GM19397 (cell line): ENCODE data around the gene ALG1.
"Not testable (repeated sequence)": the region's sequence is repeated elsewhere in the genome, so short reads cannot be mapped to it uniquely, and the experiment has no call there.

Experiments
- ATAC-seq: cut with Tn5 transposase; IDR thresholded peaks from one replicate; pipeline ENCODE4 v1.9.1; 2021; ENCODE audit warnings: mild to moderate bottlenecking, moderate library complexity; ENCODE audit not compliant: unreplicated experiment

The ALG1 gene

DNA sequence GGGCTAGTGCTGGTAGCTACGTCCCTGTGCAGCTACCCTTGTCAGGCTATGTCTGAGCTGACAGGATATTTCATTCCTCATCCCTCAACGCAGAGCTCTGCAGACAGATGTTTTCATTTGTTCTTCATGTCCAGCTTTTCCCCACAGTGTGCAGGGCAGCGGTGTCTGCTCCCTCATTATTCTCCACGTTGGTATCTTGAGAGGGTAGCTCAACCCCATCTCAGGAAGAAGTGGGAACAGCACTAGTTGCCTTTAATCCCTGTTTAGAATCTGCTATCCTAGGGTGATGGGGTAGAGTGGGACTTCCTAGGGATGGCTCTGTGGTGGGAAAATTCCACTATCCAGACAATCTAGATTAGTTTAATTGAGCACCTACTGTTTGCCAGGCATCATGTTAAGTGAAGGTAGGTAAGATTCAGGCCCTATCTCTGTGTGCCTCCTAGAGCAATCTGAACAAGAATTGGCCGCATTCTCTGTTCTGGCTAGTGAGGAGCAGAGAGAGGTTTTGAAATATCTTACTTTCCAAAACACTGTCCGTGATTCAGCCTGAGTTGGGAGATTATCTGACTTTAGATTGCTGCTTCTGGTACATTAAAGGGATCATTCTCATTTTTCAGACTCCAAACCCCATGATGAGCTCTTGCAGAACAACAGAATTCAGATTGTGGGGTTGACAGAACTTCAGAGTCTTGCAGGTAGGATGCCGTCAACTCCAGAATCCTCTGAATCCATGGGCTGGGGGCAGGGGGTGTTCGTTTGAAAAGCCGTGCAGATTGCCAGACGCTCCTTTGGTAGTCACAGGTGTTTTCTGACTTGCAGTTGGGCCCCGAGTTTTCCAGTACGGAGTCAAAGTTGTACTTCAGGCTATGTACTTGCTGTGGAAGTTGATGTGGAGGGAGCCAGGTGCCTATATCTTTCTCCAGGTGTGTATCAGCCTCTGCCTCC is 963 bp downstream of the ALG1 start:
- no peak for ATAC-seq

DNA sequence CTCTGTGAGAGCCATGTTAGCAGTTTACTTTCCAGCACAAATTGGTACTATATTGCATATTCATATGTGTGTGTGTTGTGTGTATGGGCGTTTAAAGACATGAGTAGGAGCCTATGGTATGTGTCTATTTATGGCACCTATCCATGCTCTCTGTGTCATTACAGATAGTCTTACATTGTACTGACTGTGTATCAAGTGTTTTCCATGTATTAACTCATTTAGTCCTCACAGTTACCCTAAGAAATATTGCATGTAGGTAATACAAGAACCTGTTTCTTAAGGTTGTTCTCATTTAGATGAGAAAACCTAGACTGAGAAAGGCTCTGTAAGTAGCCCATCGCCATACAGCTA is 1.6 kb downstream of the ALG1 start:
- no peak for ATAC-seq

DNA sequence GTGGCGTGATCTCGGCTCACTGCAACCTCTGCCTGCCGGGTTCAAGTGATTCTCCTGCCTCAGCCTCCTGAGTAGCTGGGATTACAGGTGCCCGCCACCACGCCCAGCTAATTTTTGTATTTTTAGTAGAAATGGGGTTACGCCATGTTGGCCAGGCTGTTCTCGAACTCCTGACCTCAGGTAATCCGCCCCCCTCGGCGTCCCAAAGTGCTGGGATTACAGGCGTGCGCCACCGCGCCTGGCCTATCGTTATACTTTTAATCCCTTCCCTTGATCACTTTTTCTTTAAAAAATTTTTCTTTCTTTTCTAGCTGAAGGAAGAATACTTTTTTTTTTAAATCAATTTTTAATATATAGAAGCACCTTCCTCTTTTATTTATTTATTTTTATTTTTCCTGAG is 2.1 kb downstream of the ALG1 start:
- ATAC-seq: not testable (repeated sequence)

DNA sequence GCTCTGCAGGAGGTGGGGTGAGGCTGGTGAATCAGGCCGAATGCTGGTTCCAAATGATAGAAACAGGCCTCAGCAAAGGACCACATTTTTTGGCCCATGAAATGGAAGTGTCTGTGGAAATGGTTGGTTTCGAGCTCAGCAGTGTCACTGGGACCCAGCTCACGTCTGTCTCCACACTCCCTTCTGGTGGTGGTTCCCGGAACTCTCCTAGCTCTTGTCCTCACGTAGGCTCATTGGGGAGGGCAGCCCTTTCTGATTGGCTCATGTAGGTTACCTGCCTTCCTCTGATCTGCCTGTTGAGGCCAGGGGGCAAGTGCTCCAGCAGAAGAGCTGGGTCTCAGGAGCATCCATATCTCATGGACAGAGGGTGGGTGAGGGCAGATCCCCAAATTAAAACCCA is 4.0 kb downstream of the ALG1 start:
- no peak for ATAC-seq

DNA sequence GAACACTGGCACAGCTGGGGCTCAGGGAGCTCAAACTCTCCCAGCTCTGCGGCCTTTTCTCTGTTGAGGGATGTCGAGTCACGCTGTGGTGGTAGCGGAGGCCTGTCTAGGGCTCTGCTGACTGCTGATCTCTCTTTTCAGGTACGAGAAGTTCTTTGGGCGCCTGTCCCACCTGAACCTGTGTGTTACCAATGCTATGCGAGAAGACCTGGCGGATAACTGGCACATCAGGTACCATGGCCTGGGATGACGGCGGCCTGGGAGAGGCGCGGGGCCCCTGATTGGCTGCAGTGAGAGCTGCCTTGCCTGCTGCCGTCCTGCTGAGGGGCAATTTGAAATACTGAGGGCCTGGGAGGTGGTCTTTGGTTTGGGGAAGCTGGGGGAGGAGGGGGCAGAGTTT is 5.7 kb downstream of the ALG1 start:
- no peak for ATAC-seq

DNA sequence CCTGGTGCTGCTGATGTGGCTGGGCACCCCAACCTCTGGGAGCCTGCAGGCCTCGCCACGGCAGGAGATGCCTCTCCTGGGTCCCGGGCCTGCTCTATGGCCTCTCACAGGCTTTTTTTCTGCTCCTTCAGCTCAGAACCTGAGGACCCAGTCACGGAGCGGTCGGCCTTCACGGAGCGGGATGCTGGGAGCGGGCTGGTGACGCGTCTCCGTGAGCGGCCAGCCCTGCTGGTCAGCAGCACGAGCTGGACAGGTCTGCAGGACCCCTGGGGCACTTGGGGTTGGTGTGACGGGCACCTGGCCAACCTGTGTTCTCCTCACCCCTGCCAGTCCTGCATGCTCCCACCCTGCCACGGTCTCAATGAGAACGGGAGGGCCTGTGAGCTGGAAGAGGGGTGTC is 7.0 kb downstream of the ALG1 start:
- no peak for ATAC-seq

DNA sequence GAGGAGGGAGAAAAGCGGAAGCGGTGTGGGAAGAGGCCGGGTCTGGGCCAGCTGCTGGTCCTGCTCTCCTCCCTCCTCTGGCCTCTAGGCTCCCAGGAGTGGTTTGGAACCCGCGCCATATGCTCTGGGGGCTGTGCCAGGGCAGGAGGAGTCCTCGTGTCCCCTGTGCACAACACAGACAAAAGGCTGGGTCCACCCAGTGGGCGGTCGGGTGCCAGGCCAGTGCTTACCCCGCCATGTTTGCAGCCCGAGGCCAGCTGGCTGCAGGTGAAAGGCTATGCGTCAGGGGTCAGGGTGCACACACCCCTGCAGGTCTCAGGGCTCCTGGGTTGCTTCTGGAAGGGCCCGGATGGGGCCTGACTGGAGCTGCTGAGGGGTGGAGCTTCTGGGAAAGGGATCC is 8.8 kb downstream of the ALG1 start:
- not testable (repeated sequence) for ATAC-seq

DNA sequence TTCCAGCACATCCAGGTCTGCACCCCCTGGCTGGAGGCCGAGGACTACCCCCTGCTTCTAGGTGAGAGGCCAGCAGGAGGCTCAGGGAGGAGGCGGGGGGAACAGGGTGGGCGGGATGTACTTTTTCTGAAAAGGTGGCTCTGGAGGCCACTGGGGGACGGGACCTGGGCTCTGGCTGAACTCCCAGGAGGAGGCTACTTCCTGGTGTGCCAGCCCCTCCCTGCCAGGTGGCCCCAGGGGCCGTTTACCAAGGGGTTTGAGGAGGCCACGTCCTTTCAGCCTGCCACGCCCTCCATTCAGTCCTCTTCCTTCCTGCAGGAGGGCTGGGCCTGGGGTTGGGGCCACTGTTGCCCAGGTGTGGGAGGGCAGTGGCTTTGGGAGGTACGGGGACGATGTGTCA is 9.4 kb downstream of the ALG1 start:
- ATAC-seq: not testable (repeated sequence)

DNA sequence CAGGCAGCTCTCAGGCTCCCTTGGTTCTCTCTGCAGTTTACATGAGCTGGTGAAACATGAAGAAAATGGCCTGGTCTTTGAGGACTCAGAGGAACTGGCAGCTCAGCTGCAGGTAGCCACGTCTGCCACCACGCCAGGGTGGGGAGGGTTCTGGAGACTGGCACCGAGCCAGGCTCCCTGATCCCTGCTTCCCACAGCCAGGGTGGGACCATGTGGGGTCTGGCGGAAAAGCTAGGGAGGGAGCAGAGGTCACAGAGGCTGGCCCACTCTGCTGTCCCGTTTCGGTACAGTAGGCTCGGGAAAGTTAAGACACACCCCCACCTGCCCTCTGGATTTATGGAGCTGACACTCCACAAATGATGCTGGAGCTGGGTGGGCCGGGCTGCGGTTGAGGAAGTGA is 12.0 kb downstream of the ALG1 start:
- ATAC-seq: not testable (repeated sequence)

DNA sequence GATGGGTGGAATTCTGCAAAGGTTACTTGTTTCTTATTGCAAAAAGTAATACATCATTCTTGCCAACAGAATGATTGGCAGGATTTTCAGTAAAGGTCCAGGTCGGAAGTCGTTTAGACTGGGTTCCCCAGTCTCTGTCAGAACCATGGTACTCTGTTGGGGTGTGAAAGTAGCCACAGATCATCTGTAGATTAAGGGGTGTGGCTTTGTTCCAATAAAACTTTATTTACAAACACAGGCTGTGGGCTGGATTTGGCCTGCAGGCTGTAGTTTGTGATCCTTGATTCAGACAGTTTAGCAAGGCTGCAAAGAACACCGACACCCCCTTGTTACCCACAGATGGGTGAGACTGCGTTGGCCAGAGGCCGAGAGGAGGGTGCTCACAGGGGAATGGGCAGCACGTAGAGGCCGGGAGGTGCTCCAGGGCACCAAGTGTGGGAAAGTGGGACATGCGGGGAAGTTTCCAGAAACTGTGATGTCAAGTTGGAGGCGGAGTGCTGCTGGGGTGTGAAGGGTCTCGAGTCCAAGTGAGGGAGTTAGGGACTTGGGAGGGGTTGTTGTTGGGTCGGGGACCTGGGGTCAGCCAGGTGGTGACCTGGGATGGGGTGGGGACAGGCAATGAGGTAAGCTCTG is 12.6 kb downstream of the ALG1 start:
- not testable (repeated sequence) for ATAC-seq

DNA sequence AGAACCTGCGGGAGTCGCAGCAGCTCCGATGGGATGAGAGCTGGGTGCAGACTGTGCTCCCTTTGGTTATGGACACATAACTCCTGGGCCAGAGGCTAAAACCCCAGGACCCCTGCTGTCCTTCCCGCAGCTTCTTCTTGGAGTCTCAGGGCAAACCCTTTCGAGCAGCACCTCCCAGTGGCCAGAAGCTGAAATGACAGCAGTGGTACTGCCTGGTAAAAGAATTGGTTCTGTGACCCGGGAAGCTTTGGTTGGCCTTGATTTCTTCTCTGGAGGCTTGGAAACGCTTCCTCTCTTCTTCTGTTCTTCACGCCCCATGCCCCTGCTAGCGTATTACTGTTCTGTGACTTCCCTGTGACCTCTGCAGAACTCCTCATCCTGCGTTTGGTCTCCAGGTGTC is 13.2 kb downstream of the ALG1 start:
- ATAC-seq: not testable (repeated sequence)

DNA sequence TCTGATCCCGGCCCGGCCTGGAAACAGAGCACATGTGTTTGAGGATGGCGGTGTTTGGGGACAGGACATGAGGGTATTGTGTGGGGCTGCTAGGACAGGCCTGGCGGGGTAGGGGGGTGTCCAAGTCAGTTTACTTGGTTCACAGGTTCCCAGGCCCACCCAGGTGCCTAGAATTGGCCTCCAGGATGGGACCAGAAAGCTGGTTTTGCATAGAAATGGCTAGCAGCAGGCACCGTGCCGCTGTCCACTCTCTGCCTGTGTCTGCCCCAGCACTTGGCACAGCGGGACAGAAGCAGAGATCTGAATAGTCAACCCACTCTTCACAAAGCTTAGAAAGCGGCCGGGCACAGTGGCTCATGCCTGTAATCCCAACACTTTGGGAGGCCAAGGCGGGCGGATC is 14.1 kb downstream of the ALG1 start:
- ATAC-seq: not testable (repeated sequence)

DNA sequence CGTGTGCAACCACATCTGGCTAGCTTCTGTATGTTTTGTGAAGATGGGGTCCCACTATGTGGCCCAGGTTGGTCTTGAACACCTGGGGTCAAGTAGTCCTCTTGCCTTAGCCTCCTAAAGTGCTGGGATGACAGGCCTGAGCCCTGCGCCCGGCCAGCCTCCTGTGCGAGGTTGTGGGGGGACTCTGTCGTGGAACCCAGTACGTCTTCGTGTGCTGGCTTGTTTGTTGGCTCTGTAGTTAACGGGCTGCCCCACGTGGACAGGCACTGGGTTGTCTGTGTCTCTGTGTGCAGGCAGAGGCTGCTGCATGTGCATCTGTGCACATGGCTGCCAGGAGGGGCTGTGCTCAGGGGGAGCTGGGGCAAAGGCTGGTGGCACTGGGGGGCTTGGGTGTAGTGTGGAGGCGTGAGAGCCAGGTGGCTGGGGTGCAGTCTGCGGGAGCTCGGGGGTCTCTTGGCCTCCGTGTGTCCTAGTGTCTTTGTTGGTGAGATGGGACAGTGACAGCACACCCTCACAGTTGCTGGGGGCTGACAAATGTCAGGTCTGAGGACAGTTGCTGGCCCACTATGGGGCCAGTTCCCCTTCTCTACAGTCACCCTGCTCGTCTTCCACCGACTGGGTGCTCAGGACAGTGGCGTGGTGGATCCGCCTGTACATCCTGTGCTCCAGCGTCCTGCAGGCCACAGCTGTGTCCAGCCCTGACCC is 16.6 kb downstream of the ALG1 start:
- not testable (repeated sequence) for ATAC-seq

DNA sequence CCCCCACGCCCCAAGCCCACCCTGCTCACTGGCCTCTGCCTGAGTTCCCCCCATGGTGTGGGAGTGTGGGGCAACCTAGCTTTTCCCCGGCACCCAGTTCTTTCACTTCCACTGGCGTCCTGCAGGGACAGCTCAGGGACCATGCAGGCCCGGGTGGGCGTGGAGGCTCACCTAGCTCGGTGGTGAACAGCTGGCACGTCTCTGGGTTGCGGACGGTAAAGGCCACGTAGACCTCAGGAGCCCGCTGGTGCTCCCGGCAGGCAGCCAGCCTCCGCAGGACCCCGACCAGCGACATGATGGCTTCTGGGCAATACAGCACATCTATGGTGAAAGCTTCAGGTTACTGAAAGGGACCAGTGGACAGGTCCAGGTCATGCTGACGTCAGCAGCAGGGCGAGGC is 17.3 kb downstream of the ALG1 start:
- ATAC-seq: not testable (repeated sequence)

DNA sequence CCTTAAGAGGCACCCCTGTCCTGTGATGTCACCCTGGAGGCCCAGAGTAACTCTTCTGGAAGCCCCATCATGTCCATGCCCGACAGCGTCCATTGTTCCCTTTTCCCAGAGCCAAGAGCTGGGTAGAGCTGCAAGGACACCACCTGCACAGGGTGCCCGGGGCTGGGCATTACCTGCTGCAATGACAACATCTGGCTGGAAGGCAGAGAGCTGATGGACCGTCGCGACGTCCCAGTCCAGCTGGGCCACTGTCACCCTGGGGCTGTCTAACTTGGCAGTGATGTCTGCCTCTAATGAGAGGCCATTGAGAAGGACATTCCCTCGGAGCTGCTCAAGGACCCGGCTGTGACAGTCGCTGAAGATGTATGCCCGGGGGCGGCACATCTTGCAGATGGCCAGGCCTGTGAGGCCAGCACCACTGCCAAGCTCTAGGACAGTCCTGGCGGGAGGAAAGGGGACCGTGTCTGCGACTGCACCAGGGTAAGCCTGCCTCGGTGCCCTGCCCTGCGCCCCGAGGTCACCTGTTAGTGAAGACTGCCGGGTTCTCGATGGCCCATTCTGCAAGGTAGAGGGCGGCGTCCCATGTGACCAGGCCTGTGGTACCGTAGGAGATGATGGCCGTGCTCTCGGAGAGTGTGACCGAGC is 18.4 kb downstream of the ALG1 start:
- ATAC-seq: not testable (repeated sequence)

DNA sequence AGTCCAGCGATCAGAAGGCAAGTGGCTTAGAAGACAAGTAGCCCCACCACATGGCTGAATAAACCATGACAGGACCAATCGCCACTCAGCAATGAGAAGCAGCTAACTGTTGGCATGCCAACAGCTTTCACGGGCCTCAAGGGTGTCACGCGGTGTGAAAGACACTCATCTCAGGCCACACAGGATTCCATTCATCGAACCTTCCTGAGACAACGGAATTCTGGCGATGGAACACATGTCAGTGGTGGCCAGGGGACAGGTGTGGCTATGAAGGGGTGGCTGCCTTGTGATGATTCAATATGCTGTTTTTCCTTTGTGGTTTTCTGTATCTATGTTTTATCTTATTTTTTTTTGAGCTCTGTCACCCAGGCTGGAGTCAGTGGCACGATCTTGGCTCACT is 18.9 kb downstream of the ALG1 start:
- ATAC-seq: not testable (repeated sequence)

DNA sequence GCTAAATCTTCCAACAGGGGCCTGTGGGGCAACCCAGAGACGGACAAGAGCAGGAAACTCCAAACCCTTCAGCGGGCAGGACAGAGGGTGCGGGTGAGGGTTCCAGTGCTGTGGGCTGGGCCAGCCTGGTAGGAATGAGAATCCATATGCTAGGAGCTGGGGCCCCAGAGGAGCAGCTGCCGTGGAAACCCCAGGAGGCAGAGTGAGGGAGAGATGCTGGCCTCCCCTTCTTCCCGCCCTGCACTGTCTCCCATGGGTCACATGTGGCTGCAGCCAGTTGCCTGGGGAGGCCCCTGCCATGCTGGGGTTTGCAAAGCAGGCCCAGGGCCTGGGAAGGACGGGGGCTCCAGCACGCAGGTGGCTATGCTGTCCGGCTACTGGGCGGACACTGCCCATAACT is 21.4 kb downstream of the ALG1 start:
- not testable (repeated sequence) for ATAC-seq

DNA sequence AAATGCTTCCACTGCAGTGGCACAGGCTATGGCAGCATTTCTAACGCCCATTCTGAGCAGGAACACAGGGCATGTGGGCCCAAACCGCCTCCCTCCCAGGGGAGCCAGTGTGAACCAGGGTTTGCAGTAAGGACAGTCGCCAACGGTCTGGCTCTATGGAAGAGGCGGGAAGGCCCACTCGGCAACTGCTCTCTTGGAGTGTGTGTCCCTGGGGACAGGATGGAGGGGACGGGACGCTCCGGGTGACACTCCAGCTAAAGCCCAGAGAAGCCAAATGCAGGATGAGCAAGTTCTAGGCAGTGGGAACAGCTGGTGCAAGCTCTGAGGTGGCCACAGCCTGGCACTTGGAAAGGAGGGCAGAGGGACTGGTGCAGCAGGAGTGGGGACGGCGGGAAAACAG is 22.1 kb downstream of the ALG1 start:
- not testable (repeated sequence) for ATAC-seq

DNA sequence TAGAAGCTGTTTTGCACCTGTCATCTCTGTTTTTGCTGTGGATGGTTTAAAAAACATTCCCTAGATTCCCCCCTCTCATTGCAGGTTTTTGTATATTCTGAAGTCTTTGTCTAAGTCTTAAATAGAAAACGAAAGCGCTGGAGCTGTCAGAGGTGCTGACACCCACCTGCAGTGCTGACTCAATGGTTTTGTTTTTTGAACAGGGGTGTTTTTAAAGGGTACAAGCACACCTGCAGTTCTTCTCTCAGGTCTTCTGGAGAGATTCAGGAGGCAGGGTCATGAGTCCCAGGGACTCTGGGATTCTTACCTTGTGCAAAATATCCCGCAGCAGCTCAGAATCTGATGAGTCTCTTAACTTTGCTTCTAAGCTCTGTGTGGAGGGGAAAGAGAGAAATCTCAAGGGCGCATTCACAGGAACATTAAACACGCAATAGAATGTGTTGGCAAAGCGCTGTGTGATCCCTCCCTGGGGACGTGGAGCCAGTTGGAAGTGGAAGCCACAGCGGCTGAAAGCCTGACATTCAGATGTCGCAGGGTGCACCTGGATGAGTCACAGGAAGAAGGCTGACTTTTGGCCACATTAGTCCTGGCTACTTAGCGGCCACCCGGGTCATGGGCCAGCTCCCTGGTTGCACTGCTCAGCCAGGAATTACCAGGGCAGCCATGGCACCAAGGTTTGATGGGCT is 23.6 kb downstream of the ALG1 start:
- ATAC-seq: not testable (repeated sequence)

DNA sequence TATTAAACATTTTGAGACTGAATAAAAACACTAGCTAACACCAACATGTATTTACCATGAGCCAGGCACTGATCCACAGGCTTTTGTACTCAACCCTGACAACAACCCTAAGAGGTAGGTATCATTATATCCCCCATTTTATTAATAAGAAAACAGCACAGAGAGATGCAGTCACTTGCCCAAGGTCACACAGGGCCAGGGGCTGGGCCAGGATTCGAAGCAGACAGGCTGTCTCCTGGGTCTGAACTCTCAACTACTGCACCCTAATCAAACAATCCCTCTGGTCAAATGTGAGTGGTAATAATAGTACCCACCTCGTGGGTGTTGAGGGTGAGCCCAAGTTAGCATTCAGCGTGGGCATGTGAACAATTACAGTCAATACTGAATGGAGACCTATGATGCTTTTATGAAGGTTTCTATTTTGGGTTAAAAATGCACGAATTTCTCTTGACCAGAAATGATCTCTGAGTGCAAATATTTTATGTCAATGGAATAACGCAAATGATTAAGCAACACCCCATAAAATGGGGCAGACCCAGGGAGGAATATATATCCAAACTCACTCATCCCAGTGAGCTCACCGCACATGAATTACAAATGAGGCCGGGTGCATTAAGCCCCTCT is 24.9 kb downstream of the ALG1 start:
- ATAC-seq: not testable (repeated sequence)
